ENCODE results near the gene TKTL1. TPM values are rescaled to one million over a fixed set of nuclear protein-coding genes. Genes with fewer than 3 reads are reported as not detected.
A peak's percentile ranks its signal among the peaks of the same experiment; 100 is the strongest.

TKTL1 gene
- total RNA-seq, 6 donors from 2014 or later: 0.20 to 1.2 (median 0.24) TPM; not detected in 3

GRCh38 chrX:154357205-154357604, 61.6 kb downstream of the TKTL1 start:
- Histone ChIP-seq H3K4me3 (no peak overlapping the region), H3K9me3 (no peaks in the 10 kb centered on the region), H3K4me1 (peaks cover 0 to 37% (median 14%) of the 10 kb centered on the region in 4 donors), H3K27me3 (no peaks in the 10 kb centered on the region), H3K36me3 (peaks cover 25 to 97% (median 80%) of the 10 kb centered on the region in 4 donors), H3K27ac (peak overlapping the region in 1 of 4 donors; percentile 70)
- ATAC-seq (ENCODE audit: low FRiP score in 2 of 2) (no peak), DNase-seq (peak in 1 of 2 donors; percentile 79)
- 88% methylated on average over 26 of the region's 27 CpGs; no CpG with 5 or more reads in 1 of the 2 donors for WGBS, 2 donors
- no peak for TF ChIP-seq POLR2AphosphoS5 (IDR thresholded peaks at IDR 0.05)
- TF ChIP-seq POLR2A (IDR thresholded peaks at IDR 0.05): no peak
- no peak for TF ChIP-seq CTCF (IDR thresholded peaks at IDR 0.05)
- no peak for TF ChIP-seq EP300 (IDR thresholded peaks at IDR 0.05)

- DNase-seq (no peak), ATAC-seq (ENCODE audit: low FRiP score in 2 of 2) (no peak)
- 98 to 100% methylated on average over 2 to 8 of the region's 11 CpGs for WGBS, 2 donors
- Histone ChIP-seq H3K27ac (peak overlapping the region in 1 of 4 donors; percentile 2), H3K36me3 (peaks cover 27 to 97% (median 79%) of the 10 kb centered on the region in 4 donors), H3K27me3 (no peaks in the 10 kb centered on the region), H3K4me3 (no peak overlapping the region), H3K9me3 (no peaks in the 10 kb centered on the region), H3K4me1 (peaks cover 0 to 29% (median 11%) of the 10 kb centered on the region in 4 donors)
- TF ChIP-seq POLR2A (IDR thresholded peaks at IDR 0.05) (no peak), POLR2AphosphoS5 (IDR thresholded peaks at IDR 0.05) (no peak), CTCF (IDR thresholded peaks at IDR 0.05) (no peak), EP300 (IDR thresholded peaks at IDR 0.05) (no peak)
These were observed 62.4 kb downstream of the TKTL1 start for GRCh38 chrX:154358011-154358410.

- Histone ChIP-seq H3K36me3 (peaks cover 24 to 97% (median 75%) of the 10 kb centered on the region in 4 donors), H3K27ac (peak overlapping the region in 1 of 4 donors; percentile 2), H3K9me3 (no peaks in the 10 kb centered on the region), H3K27me3 (no peaks in the 10 kb centered on the region), H3K4me1 (peaks cover 0 to 29% (median 10%) of the 10 kb centered on the region in 4 donors), H3K4me3 (no peak overlapping the region)
- no peak for TF ChIP-seq POLR2AphosphoS5 (IDR thresholded peaks at IDR 0.05)
- TF ChIP-seq POLR2A (IDR thresholded peaks at IDR 0.05): no peak
- TF ChIP-seq CTCF (IDR thresholded peaks at IDR 0.05): no peak
- TF ChIP-seq EP300 (IDR thresholded peaks at IDR 0.05): no peak
- ATAC-seq (ENCODE audit: low FRiP score in 2 of 2) (no peak), DNase-seq (no peak)
- 78% methylated on average over 6 of the region's 6 CpGs; no CpG with 5 or more reads in 1 of the 2 donors for WGBS, 2 donors
These were observed 63.2 kb downstream of the TKTL1 start for GRCh38 chrX:154358829-154359228.

GRCh38 chrX:154359362-154360154, 64.0 kb downstream of the TKTL1 start:
- Histone ChIP-seq H3K36me3 (peaks cover 24 to 97% (median 77%) of the 10 kb centered on the region in 4 donors), H3K27me3 (no peaks in the 10 kb centered on the region), H3K4me3 (no peak overlapping the region), H3K27ac (peak overlapping the region in 1 of 4 donors; percentile 2), H3K4me1 (peaks cover 0 to 22% (median 8%) of the 10 kb centered on the region in 4 donors), H3K9me3 (no peaks in the 10 kb centered on the region)
- 96% methylated on average over 24 of the region's 41 CpGs; no CpG with 5 or more reads in 1 of the 2 donors for WGBS, 2 donors
- DNase-seq: no peak
- ATAC-seq (ENCODE audit: low FRiP score in 2 of 2): no peak
- TF ChIP-seq CTCF (IDR thresholded peaks at IDR 0.05) (no peak), POLR2A (IDR thresholded peaks at IDR 0.05) (no peak), POLR2AphosphoS5 (IDR thresholded peaks at IDR 0.05) (no peak), EP300 (IDR thresholded peaks at IDR 0.05) (no peak)
